Neural crest cell (in vitro differentiated cells): ENCODE results near the gene CCDC184. TPM values are rescaled to one million over a fixed set of nuclear protein-coding genes. Genes with fewer than 3 reads are reported as not detected.
A peak's percentile ranks its signal among the peaks of the same experiment; 100 is the strongest.

Source experiments
- DNase-seq: peaks from one replicate; pipeline ENCODE4 v3.0.0; 2021; ENCODE audit warnings: low read depth, mixed read lengths, low spot score
- H3K27ac Mint-ChIP-seq: one replicate; pipeline ENCODE4 v1.8.0; 2021; ENCODE audit warnings: mild to moderate bottlenecking, mixed read lengths; ENCODE audit not compliant: unreplicated experiment
- H3K27me3 Mint-ChIP-seq: 2 replicates; pipeline ENCODE4 v1.8.0; 2021; ENCODE audit warnings: low read depth, mild to moderate bottlenecking, mixed read lengths
- H3K36me3 Mint-ChIP-seq: 2 replicates; pipeline ENCODE4 v1.8.0; 2021; ENCODE audit warnings: low read depth, mild to moderate bottlenecking, mixed read lengths
- H3K4me1 Mint-ChIP-seq: 2 replicates; pipeline ENCODE4 v1.8.0; 2021; ENCODE audit warnings: mixed read lengths
- H3K4me3 Mint-ChIP-seq: one replicate; pipeline ENCODE4 v1.8.0; 2021; ENCODE audit warnings: mild to moderate bottlenecking, mixed read lengths
- H3K9me3 Mint-ChIP-seq: 2 replicates; pipeline ENCODE4 v1.8.0; 2021; ENCODE audit warnings: mixed read lengths
- long read RNA-seq: library from polyadenylated mRNA; unstranded; transcript quantifications from one replicate; pipeline ENCODE4 v2.0.0, GENCODE V29; 2020
- total RNA-seq: library from RNA; stranded (reverse); gene quantifications from 2 replicates; pipeline ENCODE4 v1.2.1, GENCODE V29; 2021
- TF ChIP-seq, protein P1 (sequence below): fragments of 200-600 bp; sonication (generic); conservative IDR thresholded peaks from 2 replicates; pipeline ENCODE4 v1.5.0; 2021; ENCODE audit warnings: antibody characterized with exemption, mild to moderate bottlenecking

CCDC184 gene
- 12.6 and 12.8 TPM in 2 replicates for total RNA-seq
- long read RNA-seq, partial matches to known transcripts: 0 of 3 reads
- long read RNA-seq, other reads (novel, unspliced or antisense): 0 of 3 reads

DNA sequence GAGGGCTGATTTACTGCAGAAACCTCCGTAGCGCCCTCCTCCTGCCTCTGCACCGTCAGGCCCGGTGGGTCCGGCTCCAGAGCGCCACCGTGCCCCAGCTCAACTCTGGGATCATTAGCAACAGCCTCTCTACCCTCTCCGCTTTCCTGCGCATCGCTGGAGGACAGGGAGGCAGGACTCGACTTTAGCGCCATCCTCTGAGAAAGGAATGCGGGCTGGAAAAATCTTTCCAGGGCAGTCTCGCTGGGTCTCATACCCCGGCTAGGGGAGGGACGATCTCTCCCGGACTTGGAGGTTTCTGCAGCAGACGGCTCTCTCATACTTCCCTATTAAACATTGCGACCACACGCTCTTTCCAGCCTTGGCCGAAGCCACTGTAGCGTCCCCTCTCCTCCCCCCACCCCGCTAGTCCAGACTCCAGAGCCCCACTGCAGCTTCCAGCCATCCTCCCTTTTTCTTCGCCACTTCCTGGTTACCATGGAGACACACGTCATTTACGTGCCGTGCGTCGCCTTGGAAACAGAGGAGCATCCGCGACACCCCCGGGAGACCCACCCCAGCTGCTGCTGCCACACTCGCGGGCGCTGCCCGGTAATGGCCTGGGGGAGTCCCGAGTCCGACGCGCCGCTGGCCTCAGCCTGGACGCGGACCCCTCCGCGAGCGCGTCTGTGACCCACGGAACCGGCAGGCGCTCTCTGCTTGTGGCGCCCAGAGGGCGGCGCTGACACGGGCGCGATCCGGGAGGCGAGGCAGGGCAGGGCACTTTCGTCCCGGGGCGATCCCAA, at the start of gene CCDC184:
Gene CCDC184 (plus strand): TSS at position 554 of the 785 bp plus-strand sequence. CDS start 479 bp downstream, outside the sequence.
- H3K36me3 Mint-ChIP-seq: no peaks in the 10 kb centered on the region
- peaks cover 61% of the 10 kb centered on the region for H3K27me3 Mint-ChIP-seq
- DNase-seq: peak; percentile 70
- no peaks in the 10 kb centered on the region for H3K9me3 Mint-ChIP-seq
- peaks cover 35% of the 10 kb centered on the region for H3K4me1 Mint-ChIP-seq
- TF ChIP-seq, protein P1, sequence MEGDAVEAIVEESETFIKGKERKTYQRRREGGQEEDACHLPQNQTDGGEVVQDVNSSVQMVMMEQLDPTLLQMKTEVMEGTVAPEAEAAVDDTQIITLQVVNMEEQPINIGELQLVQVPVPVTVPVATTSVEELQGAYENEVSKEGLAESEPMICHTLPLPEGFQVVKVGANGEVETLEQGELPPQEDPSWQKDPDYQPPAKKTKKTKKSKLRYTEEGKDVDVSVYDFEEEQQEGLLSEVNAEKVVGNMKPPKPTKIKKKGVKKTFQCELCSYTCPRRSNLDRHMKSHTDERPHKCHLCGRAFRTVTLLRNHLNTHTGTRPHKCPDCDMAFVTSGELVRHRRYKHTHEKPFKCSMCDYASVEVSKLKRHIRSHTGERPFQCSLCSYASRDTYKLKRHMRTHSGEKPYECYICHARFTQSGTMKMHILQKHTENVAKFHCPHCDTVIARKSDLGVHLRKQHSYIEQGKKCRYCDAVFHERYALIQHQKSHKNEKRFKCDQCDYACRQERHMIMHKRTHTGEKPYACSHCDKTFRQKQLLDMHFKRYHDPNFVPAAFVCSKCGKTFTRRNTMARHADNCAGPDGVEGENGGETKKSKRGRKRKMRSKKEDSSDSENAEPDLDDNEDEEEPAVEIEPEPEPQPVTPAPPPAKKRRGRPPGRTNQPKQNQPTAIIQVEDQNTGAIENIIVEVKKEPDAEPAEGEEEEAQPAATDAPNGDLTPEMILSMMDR: peak; percentile 58
- peak within 1 kb of the TSS; percentile 95 for H3K27ac Mint-ChIP-seq
- H3K4me3 Mint-ChIP-seq: peak within 1 kb of the TSS; percentile 92

DNA sequence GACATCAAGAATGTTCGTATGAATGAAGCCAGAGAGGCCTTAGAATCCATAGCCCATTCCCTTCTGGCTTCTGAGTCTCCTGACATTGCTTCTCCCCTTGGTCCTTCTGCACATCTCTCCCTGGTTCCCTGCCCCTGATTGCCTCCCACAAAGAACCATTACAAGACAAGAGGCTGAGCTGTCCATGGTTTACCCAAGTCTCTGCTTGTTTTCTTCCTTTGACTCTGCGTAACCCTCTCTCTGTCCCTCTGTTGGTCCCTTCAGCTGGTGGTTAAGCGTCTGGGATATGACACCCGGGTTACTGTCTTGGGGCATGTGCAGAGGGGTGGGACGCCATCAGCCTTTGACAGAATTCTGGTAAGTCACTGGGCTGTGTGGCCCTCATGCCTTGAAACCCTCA, 48.4 kb upstream of the CCDC184 start:
- no peaks in the 10 kb centered on the region for H3K9me3 Mint-ChIP-seq
- H3K27me3 Mint-ChIP-seq: no peaks in the 10 kb centered on the region
- no peak overlapping the region for H3K27ac Mint-ChIP-seq
- DNase-seq: no peak
- TF ChIP-seq, protein P1: no peak
- no peak overlapping the region for H3K4me3 Mint-ChIP-seq
- H3K36me3 Mint-ChIP-seq: peaks cover 25% of the 10 kb centered on the region
- no peaks in the 10 kb centered on the region for H3K4me1 Mint-ChIP-seq

DNA sequence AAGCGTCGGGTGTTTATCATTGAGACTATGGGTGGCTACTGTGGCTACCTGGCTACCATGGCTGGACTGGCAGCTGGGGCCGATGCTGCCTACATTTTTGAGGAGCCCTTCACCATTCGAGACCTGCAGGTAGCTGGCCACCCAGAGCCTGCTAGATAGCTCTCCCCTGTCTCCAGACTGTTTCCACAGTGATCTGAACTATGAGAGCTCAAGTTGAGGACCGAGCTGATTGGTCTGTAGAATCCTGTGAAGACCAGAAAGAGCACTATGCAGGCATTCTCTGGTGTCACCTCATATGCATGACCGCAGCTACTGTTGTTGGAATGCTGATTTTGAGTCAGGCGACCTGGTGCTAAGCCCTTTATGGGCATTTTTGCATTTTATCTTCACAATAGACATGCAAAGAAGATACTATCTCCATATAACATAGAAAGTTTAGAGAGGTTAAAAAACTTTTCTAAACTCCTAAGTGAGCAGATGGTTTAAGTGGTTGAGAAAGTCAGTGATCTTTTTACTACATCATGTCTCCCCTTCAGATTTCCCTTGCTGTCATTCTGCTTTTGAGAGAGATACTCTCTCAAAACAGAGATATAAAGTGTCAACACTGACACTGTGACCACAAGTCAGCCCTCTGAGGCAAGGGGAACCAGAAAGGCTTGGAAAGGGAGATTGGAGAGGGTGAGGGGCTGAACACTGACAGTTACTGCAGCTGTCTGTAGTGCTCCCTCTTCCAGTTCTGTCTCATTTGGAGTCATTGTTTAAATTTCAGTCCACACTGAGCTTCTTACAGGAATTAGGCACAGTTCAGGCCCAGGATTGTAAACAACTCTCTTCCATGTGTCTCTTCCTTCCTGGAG, 40.4 kb upstream of the CCDC184 start:
- peaks cover 17% of the 10 kb centered on the region for H3K36me3 Mint-ChIP-seq
- no peaks in the 10 kb centered on the region for H3K9me3 Mint-ChIP-seq
- H3K4me3 Mint-ChIP-seq: no peak overlapping the region
- H3K27ac Mint-ChIP-seq: no peak overlapping the region
- no peaks in the 10 kb centered on the region for H3K27me3 Mint-ChIP-seq
- TF ChIP-seq, protein P1: no peak
- no peaks in the 10 kb centered on the region for H3K4me1 Mint-ChIP-seq
- DNase-seq: no peak

DNA sequence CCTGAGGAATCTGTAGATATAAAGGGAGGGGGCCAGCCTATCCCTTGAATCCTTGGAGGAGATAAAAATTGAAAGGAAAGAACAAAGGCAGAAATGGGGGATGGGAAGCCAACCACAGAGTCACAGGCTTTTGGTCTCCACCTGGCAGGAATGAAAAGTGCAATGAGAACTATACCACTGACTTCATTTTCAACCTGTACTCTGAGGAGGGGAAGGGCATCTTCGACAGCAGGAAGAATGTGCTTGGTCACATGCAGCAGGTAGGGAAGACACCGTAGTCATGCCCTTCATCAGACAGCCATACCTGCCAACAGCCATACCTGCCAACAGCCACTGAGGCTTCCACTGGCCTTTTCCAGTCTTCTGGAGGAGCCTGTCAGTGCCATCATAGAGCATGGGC, 39.5 kb upstream of the CCDC184 start:
- H3K4me1 Mint-ChIP-seq: no peaks in the 10 kb centered on the region
- peaks cover 17% of the 10 kb centered on the region for H3K36me3 Mint-ChIP-seq
- no peak overlapping the region for H3K4me3 Mint-ChIP-seq
- H3K9me3 Mint-ChIP-seq: no peaks in the 10 kb centered on the region
- TF ChIP-seq, protein P1: no peak
- no peak overlapping the region for H3K27ac Mint-ChIP-seq
- no peak for DNase-seq
- no peaks in the 10 kb centered on the region for H3K27me3 Mint-ChIP-seq

DNA sequence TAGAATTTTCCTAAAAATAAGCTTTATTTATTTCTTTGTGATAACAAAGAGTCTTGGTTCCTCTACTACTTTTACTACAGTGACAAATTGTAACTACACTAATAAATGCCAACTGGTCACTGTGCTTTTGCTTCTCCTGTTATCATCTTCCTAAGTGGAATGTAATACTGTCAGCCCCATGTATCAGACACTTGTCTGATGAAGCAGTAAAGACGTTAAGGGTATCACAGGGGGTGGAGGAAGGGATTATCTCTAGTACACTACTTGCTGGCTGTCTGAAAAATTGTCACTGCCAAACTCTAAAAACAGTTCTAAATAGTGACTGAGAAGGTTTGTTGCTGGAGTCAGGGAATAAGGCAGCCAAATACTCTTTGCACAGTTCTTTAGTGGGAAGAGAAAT, 37.5 kb upstream of the CCDC184 start:
- TF ChIP-seq, protein P1: no peak
- Mint-ChIP-seq H3K36me3 (peaks cover 11% of the 10 kb centered on the region), H3K4me1 (no peaks in the 10 kb centered on the region), H3K27me3 (no peaks in the 10 kb centered on the region), H3K9me3 (no peaks in the 10 kb centered on the region), H3K27ac (no peak overlapping the region), H3K4me3 (no peak overlapping the region)
- no peak for DNase-seq
